Measurements from ENCODE around the gene SIAH3.

DNA sequence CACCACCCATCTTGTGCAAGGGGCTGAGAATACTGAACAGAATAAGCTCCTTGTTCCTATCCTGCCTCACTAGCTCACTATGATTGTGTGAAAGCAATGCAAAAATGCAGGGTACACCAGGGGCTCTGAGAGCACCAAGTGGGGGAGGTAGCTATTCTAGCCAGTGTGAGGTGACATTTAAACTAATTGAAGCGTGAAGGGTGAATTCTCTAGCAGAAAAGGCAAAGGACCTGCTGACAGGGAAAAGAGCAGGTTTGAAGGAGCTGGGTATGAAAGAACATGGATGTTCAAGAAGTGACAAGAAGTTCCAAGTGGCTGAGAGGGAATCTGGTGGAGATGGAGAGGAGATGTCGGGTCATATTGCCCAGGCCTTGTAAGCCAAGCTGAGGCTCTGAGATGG, 64.2 kb downstream of the SIAH3 start:
- no peak for TF ChIP-seq RAD51 (IDR thresholded peaks at IDR 0.05)
- no peak for TF ChIP-seq SMC3 (IDR thresholded peaks at IDR 0.05; ENCODE audit: borderline replicate concordance, low read length)
- no peak for TF ChIP-seq BHLHE40 (IDR thresholded peaks at IDR 0.05; ENCODE audit: borderline replicate concordance in 1 of 2, low read depth in 2 of 2, low read length in 1 of 2)
- no peak for TF ChIP-seq ASH2L (IDR thresholded peaks at IDR 0.05; ENCODE audit: borderline replicate concordance, low read depth)
- TF ChIP-seq CTCF (IDR thresholded peaks at IDR 0.05 in 2 of 3, conservative IDR thresholded peaks at IDR 0.05 in 1 of 3; ENCODE audit: control insufficient read depth in 2 of 3, extremely low read depth in 1 of 3, insufficient read depth in 1 of 3, low read depth in 3 of 3, low read length in 3 of 3), result no peak
- TF ChIP-seq POLR2A (IDR thresholded peaks at IDR 0.05; ENCODE audit: low read depth, low read length), result no peak
- no peak for TF ChIP-seq KDM1A (IDR thresholded peaks at IDR 0.05; ENCODE audit: borderline replicate concordance)
- TF ChIP-seq EZH2 (IDR thresholded peaks at IDR 0.05; ENCODE audit: borderline replicate concordance, control insufficient read depth, low read depth, low read length), result no peak
- TF ChIP-seq EP300 (IDR thresholded peaks at IDR 0.05; ENCODE audit: borderline replicate concordance in 1 of 2, control insufficient read depth in 1 of 2, low read depth in 2 of 2, low read length in 2 of 2), result no peak
- TF ChIP-seq RELA (IDR thresholded peaks at IDR 0.05; ENCODE audit: borderline replicate concordance, partially characterized antibody), result no peak
- no peak for TF ChIP-seq YBX1 (IDR thresholded peaks at IDR 0.05)
- no peak for TF ChIP-seq CHD1 (IDR thresholded peaks at IDR 0.05; ENCODE audit: low read depth, low read length)
- TF ChIP-seq, protein P1, sequence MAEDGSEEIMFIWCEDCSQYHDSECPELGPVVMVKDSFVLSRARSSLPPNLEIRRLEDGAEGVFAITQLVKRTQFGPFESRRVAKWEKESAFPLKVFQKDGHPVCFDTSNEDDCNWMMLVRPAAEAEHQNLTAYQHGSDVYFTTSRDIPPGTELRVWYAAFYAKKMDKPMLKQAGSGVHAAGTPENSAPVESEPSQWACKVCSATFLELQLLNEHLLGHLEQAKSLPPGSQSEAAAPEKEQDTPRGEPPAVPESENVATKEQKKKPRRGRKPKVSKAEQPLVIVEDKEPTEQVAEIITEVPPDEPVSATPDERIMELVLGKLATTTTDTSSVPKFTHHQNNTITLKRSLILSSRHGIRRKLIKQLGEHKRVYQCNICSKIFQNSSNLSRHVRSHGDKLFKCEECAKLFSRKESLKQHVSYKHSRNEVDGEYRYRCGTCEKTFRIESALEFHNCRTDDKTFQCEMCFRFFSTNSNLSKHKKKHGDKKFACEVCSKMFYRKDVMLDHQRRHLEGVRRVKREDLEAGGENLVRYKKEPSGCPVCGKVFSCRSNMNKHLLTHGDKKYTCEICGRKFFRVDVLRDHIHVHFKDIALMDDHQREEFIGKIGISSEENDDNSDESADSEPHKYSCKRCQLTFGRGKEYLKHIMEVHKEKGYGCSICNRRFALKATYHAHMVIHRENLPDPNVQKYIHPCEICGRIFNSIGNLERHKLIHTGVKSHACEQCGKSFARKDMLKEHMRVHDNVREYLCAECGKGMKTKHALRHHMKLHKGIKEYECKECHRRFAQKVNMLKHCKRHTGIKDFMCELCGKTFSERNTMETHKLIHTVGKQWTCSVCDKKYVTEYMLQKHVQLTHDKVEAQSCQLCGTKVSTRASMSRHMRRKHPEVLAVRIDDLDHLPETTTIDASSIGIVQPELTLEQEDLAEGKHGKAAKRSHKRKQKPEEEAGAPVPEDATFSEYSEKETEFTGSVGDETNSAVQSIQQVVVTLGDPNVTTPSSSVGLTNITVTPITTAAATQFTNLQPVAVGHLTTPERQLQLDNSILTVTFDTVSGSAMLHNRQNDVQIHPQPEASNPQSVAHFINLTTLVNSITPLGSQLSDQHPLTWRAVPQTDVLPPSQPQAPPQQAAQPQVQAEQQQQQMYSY (CRISPR knock-in tag; IDR thresholded peaks at IDR 0.05), result no peak
- no peak for TF ChIP-seq EGR1 (IDR thresholded peaks at IDR 0.05; ENCODE audit: borderline replicate concordance in 1 of 2, low read depth in 2 of 2, low read length in 2 of 2)

Data from GM12878 (cell line).